HG03064 (cell line): ENCODE data around the gene RAD23A.

ENCODE experiments used
- ATAC-seq: cut with Tn5 transposase; IDR thresholded peaks from one replicate; pipeline ENCODE4 v1.9.1; 2021; ENCODE audit warnings: low read depth; ENCODE audit not compliant: unreplicated experiment

RAD23A gene

GRCh38 chr19:13001502-13002165 lies 56.0 kb downstream of the RAD23A start:
- no peak for ATAC-seq

GRCh38 chr19:13002166-13002898 lies 56.7 kb downstream of the RAD23A start:
- no peak for ATAC-seq

- ATAC-seq: no peak
Observed at GRCh38 chr19:13003081-13003480, 57.4 kb downstream of the RAD23A start.
